HepG2 (cell line): ENCODE data around the gene KCNB1. TPM values are rescaled to one million over a fixed set of nuclear protein-coding genes. Genes with fewer than 3 reads are reported as not detected.
A peak's percentile ranks its signal among the peaks of the same experiment; 100 is the strongest.

Experiments used
- ATRX ChIP-seq: sonication (generic); formaldehyde crosslinking; IDR thresholded peaks from 2 replicates; pipeline ENCODE4 v1.4.0; 2020; ENCODE audit warnings: missing genetic modification reagents, borderline replicate concordance
- CEBPB ChIP-seq: IDR thresholded peaks from 2 replicates; pipeline ENCODE4 v1.6.1; 2011; ENCODE audit warnings: low read depth, low read length, improper control_type of control experiment, borderline replicate concordance
- ETV5 ChIP-seq: IDR thresholded peaks from 2 replicates; pipeline ENCODE4 v1.6.1; 2018; ENCODE audit warnings: missing biosample characterization, missing genetic modification reagents, inconsistent platforms, borderline replicate concordance
- HCFC1 ChIP-seq: fragments of 150-350 bp; IDR thresholded peaks from 2 replicates; pipeline ENCODE4 v1.6.1; 2014; ENCODE audit warnings: low read depth, low read length
- KDM3A ChIP-seq: IDR thresholded peaks from 2 replicates; pipeline ENCODE4 v1.6.1; 2018; ENCODE audit warnings: low read depth, missing compliant biosample characterization
- NONO ChIP-seq, 2 experiments: fragments of 450-650 bp in 1 of 2; sonication (generic) in 1 of 2; formaldehyde crosslinking in 1 of 2; IDR thresholded peaks in 1 of 2; conservative IDR thresholded peaks in 1 of 2; 2 replicates each; pipeline versions ENCODE4 v1.6.1 to v1.8.0; 2017 to 2022; ENCODE audit warnings: mild to moderate bottlenecking in 1 of 2, missing genetic modification reagents in 1 of 2, moderate library complexity in 1 of 2
- PAF1 ChIP-seq: IDR thresholded peaks from 2 replicates; pipeline ENCODE4 v1.6.1; 2016; ENCODE audit warnings: missing genetic modification reagents, missing compliant biosample characterization
- RBM39 ChIP-seq: fragments of 200-400 bp; formaldehyde crosslinking; IDR thresholded peaks from one replicate; pipeline ENCODE4 v1.6.1; 2018; ENCODE audit warnings: antibody characterized with exemption, mild to moderate bottlenecking, low read depth, low read length; ENCODE audit not compliant: poor library complexity, severe bottlenecking
- RFX5 ChIP-seq: IDR thresholded peaks from 2 replicates; pipeline ENCODE4 v1.6.1; 2011; ENCODE audit warnings: low read depth, low read length, improper control_type of control experiment
- SMC3 ChIP-seq: IDR thresholded peaks from 2 replicates; pipeline ENCODE4 v1.6.1; 2011; ENCODE audit warnings: low read length, improper control_type of control experiment
- SP140L ChIP-seq: sonication (generic); formaldehyde crosslinking; IDR thresholded peaks from 2 replicates; pipeline ENCODE4 v1.4.0; 2020; ENCODE audit warnings: missing genetic modification reagents, borderline replicate concordance
- STAG1 ChIP-seq: sonication (generic); formaldehyde crosslinking; IDR thresholded peaks from 2 replicates; pipeline ENCODE4 v1.4.0; 2020; ENCODE audit warnings: missing genetic modification reagents
- THYN1 ChIP-seq: sonication (generic); formaldehyde crosslinking; IDR thresholded peaks from 2 replicates; pipeline ENCODE4 v1.8.1; 2023; ENCODE audit warnings: low read depth, mild to moderate bottlenecking, moderate library complexity, missing genetic modification reagents, borderline replicate concordance
- ZNF136 ChIP-seq: sonication (generic); formaldehyde crosslinking; IDR thresholded peaks from 2 replicates; pipeline ENCODE4 v1.8.1; 2022; ENCODE audit warnings: low read depth, mild to moderate bottlenecking, moderate library complexity, missing genetic modification reagents
- ZNF205 ChIP-seq: IDR thresholded peaks from 2 replicates; pipeline ENCODE4 v1.6.1; 2018; ENCODE audit warnings: missing biosample characterization, missing genetic modification reagents
- polyA plus RNA-seq, 8 experiments: library from polyadenylated mRNA; depleted of rRNA in 3 of 8; stranded (reverse) in 7 of 8; unstranded in 1 of 8; fragments of >200 nt; fragmentation: Illumina TruSeq in 4 of 8; extraction: Trizol in 4 of 8; gene quantifications; 2 replicates each; pipeline versions ENCODE4 v1.2.1 to v1.2.3, GENCODE V29; 2011 to 2016; ENCODE audit warnings: low read depth in 4 of 8, missing spikeins in 1 of 8, mixed read lengths in 1 of 8; ENCODE audit not compliant: insufficient read depth in 1 of 8
- total RNA-seq, 5 experiments: library from RNA; depleted of rRNA; stranded (reverse); fragments of >200 nt; fragmentation: Illumina TruSeq; extraction: Trizol; gene quantifications; 2 replicates each; pipeline ENCODE4 v1.2.3, GENCODE V29; 2016; ENCODE audit warnings: low read depth in 1 of 5
- TF ChIP-seq, protein P1 (sequence below): sonication (generic); formaldehyde crosslinking; IDR thresholded peaks from 2 replicates; pipeline ENCODE4 v1.8.1; 2022; ENCODE audit warnings: low read depth, mild to moderate bottlenecking, missing genetic modification reagents
- TF ChIP-seq, protein P2 (sequence below): IDR thresholded peaks from 2 replicates; pipeline ENCODE4 v1.6.1; 2016; ENCODE audit warnings: low read depth, control low read depth
- TF ChIP-seq, protein P3 (sequence below): sonication (generic); formaldehyde crosslinking; IDR thresholded peaks from 2 replicates; pipeline ENCODE4 v1.8.0; 2022; ENCODE audit warnings: missing genetic modification reagents, mild to moderate bottlenecking, inconsistent platforms, borderline replicate concordance
- TF ChIP-seq, protein P4 (sequence below): sonication (generic); formaldehyde crosslinking; IDR thresholded peaks from 2 replicates; pipeline ENCODE4 v1.4.0; 2020; ENCODE audit warnings: missing genetic modification reagents

Gene KCNB1
- total and polyA plus RNA-seq, 2 of the 13 experiments (the other 11 are each of a cell fraction or from before 2014, with no cell fraction given) = 0.02 TPM; not detected in 1

DNA sequence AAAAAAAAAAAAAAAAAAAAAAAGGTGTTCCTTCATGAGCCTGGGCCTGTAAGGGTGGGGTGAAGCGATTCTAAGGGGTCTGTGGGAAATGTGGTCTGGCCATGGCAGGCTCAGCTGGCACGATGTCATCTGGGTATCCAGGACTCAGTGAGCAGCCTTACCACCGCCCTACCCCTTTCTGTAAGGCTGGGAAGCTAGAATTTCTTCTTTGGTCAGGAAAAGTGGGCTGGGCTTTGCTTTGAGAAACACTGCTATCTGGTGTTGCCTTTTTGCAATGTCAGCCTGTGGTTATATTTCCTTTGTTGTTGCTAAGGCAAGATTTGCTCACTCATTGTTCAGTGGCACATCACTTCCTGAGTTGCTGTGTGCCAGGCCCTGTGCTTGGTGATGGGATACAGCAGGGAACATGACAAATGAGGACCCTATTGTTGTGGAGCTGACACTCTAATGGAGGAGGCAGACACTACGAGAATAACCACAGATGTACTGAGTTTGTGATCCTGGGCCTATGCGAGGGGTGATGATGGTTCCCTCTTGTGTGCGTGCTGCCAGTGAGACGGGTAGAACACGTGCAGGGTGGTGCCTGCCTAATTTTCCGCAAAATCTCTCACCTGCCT lies 158.7 kb downstream of the KCNB1 start (continued):
- TF ChIP-seq, protein P1, sequence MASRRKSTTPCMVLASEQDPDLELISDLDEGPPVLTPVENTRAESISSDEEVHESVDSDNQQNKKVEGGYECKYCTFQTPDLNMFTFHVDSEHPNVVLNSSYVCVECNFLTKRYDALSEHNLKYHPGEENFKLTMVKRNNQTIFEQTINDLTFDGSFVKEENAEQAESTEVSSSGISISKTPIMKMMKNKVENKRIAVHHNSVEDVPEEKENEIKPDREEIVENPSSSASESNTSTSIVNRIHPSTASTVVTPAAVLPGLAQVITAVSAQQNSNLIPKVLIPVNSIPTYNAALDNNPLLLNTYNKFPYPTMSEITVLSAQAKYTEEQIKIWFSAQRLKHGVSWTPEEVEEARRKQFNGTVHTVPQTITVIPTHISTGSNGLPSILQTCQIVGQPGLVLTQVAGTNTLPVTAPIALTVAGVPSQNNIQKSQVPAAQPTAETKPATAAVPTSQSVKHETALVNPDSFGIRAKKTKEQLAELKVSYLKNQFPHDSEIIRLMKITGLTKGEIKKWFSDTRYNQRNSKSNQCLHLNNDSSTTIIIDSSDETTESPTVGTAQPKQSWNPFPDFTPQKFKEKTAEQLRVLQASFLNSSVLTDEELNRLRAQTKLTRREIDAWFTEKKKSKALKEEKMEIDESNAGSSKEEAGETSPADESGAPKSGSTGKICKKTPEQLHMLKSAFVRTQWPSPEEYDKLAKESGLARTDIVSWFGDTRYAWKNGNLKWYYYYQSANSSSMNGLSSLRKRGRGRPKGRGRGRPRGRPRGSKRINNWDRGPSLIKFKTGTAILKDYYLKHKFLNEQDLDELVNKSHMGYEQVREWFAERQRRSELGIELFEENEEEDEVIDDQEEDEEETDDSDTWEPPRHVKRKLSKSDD = 0 out of 2 replicates have a peak, but pooled peaks have one; percentile 55
- TF ChIP-seq, protein P2, sequence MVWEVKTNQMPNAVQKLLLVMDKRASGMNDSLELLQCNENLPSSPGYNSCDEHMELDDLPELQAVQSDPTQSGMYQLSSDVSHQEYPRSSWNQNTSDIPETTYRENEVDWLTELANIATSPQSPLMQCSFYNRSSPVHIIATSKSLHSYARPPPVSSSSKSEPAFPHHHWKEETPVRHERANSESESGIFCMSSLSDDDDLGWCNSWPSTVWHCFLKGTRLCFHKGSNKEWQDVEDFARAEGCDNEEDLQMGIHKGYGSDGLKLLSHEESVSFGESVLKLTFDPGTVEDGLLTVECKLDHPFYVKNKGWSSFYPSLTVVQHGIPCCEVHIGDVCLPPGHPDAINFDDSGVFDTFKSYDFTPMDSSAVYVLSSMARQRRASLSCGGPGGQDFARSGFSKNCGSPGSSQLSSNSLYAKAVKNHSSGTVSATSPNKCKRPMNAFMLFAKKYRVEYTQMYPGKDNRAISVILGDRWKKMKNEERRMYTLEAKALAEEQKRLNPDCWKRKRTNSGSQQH (CRISPR knock-in tag) = no peak
- TF ChIP-seq, protein P3, sequence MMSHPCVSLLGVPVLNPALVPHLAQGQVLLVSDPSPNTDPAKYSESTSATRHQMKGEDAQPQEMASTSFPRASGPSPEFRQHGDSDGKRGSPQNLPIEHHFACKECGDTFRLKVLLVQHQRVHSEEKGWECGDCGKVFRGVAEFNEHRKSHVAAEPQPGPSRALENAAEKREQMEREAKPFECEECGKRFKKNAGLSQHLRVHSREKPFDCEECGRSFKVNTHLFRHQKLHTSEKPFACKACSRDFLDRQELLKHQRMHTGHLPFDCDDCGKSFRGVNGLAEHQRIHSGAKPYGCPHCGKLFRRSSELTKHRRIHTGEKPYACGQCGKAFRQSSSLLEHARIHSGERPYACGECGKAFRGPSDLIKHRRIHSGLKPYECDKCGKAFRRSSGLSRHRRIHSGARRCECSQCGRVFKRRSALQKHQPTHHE (CRISPR knock-in tag) = no peak
- TF ChIP-seq ATRX (CRISPR knock-in tag) = no peak
- TF ChIP-seq, protein P4, sequence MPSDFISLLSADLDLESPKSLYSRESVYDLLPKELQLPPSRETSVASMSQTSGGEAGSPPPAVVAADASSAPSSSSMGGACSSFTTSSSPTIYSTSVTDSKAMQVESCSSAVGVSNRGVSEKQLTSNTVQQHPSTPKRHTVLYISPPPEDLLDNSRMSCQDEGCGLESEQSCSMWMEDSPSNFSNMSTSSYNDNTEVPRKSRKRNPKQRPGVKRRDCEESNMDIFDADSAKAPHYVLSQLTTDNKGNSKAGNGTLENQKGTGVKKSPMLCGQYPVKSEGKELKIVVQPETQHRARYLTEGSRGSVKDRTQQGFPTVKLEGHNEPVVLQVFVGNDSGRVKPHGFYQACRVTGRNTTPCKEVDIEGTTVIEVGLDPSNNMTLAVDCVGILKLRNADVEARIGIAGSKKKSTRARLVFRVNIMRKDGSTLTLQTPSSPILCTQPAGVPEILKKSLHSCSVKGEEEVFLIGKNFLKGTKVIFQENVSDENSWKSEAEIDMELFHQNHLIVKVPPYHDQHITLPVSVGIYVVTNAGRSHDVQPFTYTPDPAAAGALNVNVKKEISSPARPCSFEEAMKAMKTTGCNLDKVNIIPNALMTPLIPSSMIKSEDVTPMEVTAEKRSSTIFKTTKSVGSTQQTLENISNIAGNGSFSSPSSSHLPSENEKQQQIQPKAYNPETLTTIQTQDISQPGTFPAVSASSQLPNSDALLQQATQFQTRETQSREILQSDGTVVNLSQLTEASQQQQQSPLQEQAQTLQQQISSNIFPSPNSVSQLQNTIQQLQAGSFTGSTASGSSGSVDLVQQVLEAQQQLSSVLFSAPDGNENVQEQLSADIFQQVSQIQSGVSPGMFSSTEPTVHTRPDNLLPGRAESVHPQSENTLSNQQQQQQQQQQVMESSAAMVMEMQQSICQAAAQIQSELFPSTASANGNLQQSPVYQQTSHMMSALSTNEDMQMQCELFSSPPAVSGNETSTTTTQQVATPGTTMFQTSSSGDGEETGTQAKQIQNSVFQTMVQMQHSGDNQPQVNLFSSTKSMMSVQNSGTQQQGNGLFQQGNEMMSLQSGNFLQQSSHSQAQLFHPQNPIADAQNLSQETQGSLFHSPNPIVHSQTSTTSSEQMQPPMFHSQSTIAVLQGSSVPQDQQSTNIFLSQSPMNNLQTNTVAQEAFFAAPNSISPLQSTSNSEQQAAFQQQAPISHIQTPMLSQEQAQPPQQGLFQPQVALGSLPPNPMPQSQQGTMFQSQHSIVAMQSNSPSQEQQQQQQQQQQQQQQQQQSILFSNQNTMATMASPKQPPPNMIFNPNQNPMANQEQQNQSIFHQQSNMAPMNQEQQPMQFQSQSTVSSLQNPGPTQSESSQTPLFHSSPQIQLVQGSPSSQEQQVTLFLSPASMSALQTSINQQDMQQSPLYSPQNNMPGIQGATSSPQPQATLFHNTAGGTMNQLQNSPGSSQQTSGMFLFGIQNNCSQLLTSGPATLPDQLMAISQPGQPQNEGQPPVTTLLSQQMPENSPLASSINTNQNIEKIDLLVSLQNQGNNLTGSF (CRISPR knock-in tag) = no peak
- TF ChIP-seq SMC3 = peak; percentile 58; the same call in 1 of the 2 replicates
- no peak for TF ChIP-seq ZNF205
- TF ChIP-seq KDM3A (CRISPR knock-in tag) = no peak
- TF ChIP-seq THYN1 (CRISPR knock-in tag) = no peak
- TF ChIP-seq STAG1 = peak; percentile 61
- no peak for TF ChIP-seq PAF1 (CRISPR knock-in tag)
- TF ChIP-seq RFX5 = peak; percentile 54; the same call in 1 of the 2 replicates
- no peak for TF ChIP-seq CEBPB
- TF ChIP-seq ETV5 (CRISPR knock-in tag) = peak; percentile 14; the same call in 1 of the 2 replicates
- no peak for TF ChIP-seq ZNF136 (CRISPR knock-in tag)
- TF ChIP-seq RBM39 = no peak
- no peak for TF ChIP-seq NONO (IDR thresholded peaks at IDR 0.05)
- TF ChIP-seq NONO (CRISPR knock-in tag; conservative IDR thresholded peaks at IDR 0.05) = no peak
- no peak for TF ChIP-seq HCFC1
- TF ChIP-seq SP140L = no peak
